HG03064 (cell line): ENCODE results near the gene CUL1.

Experiments used
- ATAC-seq: cut with Tn5 transposase; IDR thresholded peaks from one replicate; pipeline ENCODE4 v1.9.1; 2021; ENCODE audit warnings: low read depth; ENCODE audit not compliant: unreplicated experiment

Gene CUL1

GRCh38 chr7:148799893-148800555, 101.3 kb downstream of the CUL1 start:
- no peak for ATAC-seq

GRCh38 chr7:148800677-148801076, 102.0 kb downstream of the CUL1 start:
- no peak for ATAC-seq

- ATAC-seq = no peak
These were observed 103.4 kb downstream of the CUL1 start for GRCh38 chr7:148802101-148802493.

GRCh38 chr7:148803094-148803493, 104.4 kb downstream of the CUL1 start:
- ATAC-seq = no peak

- ATAC-seq = no peak
These were observed 105.9 kb downstream of the CUL1 start for GRCh38 chr7:148804343-148805235.

GRCh38 chr7:148806187-148806586, 107.5 kb downstream of the CUL1 start:
- ATAC-seq = no peak

- ATAC-seq = no peak
These were observed 108.7 kb downstream of the CUL1 start for GRCh38 chr7:148807436-148807835.

- no peak for ATAC-seq
These were observed 111.2 kb downstream of the CUL1 start for GRCh38 chr7:148809856-148810255.

GRCh38 chr7:148811892-148812291, 113.2 kb downstream of the CUL1 start:
- no peak for ATAC-seq

- no peak for ATAC-seq
These were observed 115.2 kb downstream of the CUL1 start for GRCh38 chr7:148813890-148814289.

GRCh38 chr7:148814922-148815559, 116.3 kb downstream of the CUL1 start:
- ATAC-seq = no peak

GRCh38 chr7:148815612-148816011, 116.9 kb downstream of the CUL1 start:
- ATAC-seq = no peak

- ATAC-seq = no peak
These were observed 121.1 kb downstream of the CUL1 start for GRCh38 chr7:148819697-148820360.

GRCh38 chr7:148821422-148821821, 122.7 kb downstream of the CUL1 start:
- ATAC-seq = no peak

- ATAC-seq = no peak
These were observed 126.2 kb downstream of the CUL1 start for GRCh38 chr7:148824864-148825263.

GRCh38 chr7:148825338-148825737, 126.6 kb downstream of the CUL1 start:
- ATAC-seq = no peak

GRCh38 chr7:148828965-148829364, 130.3 kb downstream of the CUL1 start:
- ATAC-seq = no peak

GRCh38 chr7:148830897-148831692, 132.4 kb downstream of the CUL1 start:
- no peak for ATAC-seq

GRCh38 chr7:148831782-148832181, 133.1 kb downstream of the CUL1 start:
- no peak for ATAC-seq

- no peak for ATAC-seq
These were observed 135.9 kb downstream of the CUL1 start for GRCh38 chr7:148834605-148835004.
